HFFc6 (cell line): Measurements from ENCODE around the gene FGGY. TPM values are rescaled to one million over a fixed set of nuclear protein-coding genes. Genes with fewer than 3 reads are reported as not detected.

ENCODE experiments used
- DNase-seq: peaks from one replicate; pipeline ENCODE4 v3.0.0-alpha.2; 2018
- H3K27ac Mint-ChIP-seq: 2 replicates; pipeline ENCODE4 v1.8.0; 2020; ENCODE audit warnings: mild to moderate bottlenecking, mixed read lengths
- H3K27me3 Mint-ChIP-seq: 2 replicates; pipeline ENCODE4 v1.8.0; 2021; ENCODE audit warnings: mild to moderate bottlenecking, moderate library complexity, mixed read lengths; ENCODE audit not compliant: insufficient read depth
- H3K36me3 Mint-ChIP-seq: 2 replicates; pipeline ENCODE4 v1.8.0; 2021; ENCODE audit warnings: low read depth, mixed read lengths
- H3K4me1 Mint-ChIP-seq: 2 replicates; pipeline ENCODE4 v1.8.0; 2020; ENCODE audit warnings: low read depth, mixed read lengths
- H3K4me3 Mint-ChIP-seq: 2 replicates; pipeline ENCODE4 v1.8.0; 2020; ENCODE audit warnings: mild to moderate bottlenecking, moderate library complexity, mixed read lengths
- H3K9me3 Mint-ChIP-seq: 2 replicates; pipeline ENCODE4 v1.8.0; 2020; ENCODE audit warnings: mild to moderate bottlenecking, mixed read lengths
- CTCF ChIP-seq: fragments of 200-600 bp; sonication (generic); IDR thresholded peaks from 2 replicates; pipeline ENCODE4 v1.5.0; 2021; ENCODE audit warnings: antibody characterized with exemption, mild to moderate bottlenecking
- total RNA-seq, 6 experiments: library from RNA; stranded (reverse); fragmentation: NEBNext Ultra II Directional; extraction: Animal tissue kit (Norgen Biotek cat#: 25700); gene quantifications; 2 replicates in 1 of 6; 3 replicates in 5 of 6; pipeline ENCODE4 v1.2.3, GENCODE V29; 2021

FGGY gene
- total RNA-seq, 6 experiments from 2014 or later, result 16.4 to 20.1 (median 18.7) TPM

GRCh38 chr1:59484096-59484495 lies 187.2 kb downstream of the FGGY start:
- peak overlapping the region; percentile 48 for H3K4me3 Mint-ChIP-seq
- peak overlapping the region; percentile 73 for H3K27ac Mint-ChIP-seq
- H3K9me3 Mint-ChIP-seq, result peaks cover 12% of the 10 kb centered on the region
- peaks cover 14% of the 10 kb centered on the region for H3K36me3 Mint-ChIP-seq
- H3K4me1 Mint-ChIP-seq, result peaks cover 66% of the 10 kb centered on the region
- TF ChIP-seq CTCF, result no peak
- peak; percentile 87 for DNase-seq
- no peaks in the 10 kb centered on the region; the same call in 1 of the 2 replicates for H3K27me3 Mint-ChIP-seq

GRCh38 chr1:59485171-59485570 lies 188.3 kb downstream of the FGGY start:
- DNase-seq, result no peak
- Mint-ChIP-seq H3K4me1 (peaks cover 73% of the 10 kb centered on the region), H3K4me3 (no peak overlapping the region), H3K9me3 (peaks cover 12% of the 10 kb centered on the region), H3K27ac (peak overlapping the region; percentile 9; the same call in 1 of the 2 replicates), H3K27me3 (no peaks in the 10 kb centered on the region; the same call in 1 of the 2 replicates), H3K36me3 (peaks cover 23% of the 10 kb centered on the region)
- TF ChIP-seq CTCF, result no peak

GRCh38 chr1:59485949-59486348 lies 189.1 kb downstream of the FGGY start:
- no peak overlapping the region for H3K4me3 Mint-ChIP-seq
- H3K4me1 Mint-ChIP-seq, result peaks cover 80% of the 10 kb centered on the region

GRCh38 chr1:59486615-59487014 lies 189.7 kb downstream of the FGGY start:
- TF ChIP-seq CTCF, result no peak

More at GRCh38 chr1:59485949-59486348, 189.1 kb downstream of the FGGY start:
- Mint-ChIP-seq H3K27me3 (no peaks in the 10 kb centered on the region; the same call in 1 of the 2 replicates), H3K9me3 (peaks cover 12% of the 10 kb centered on the region), H3K36me3 (peaks cover 27% of the 10 kb centered on the region), H3K27ac (peak overlapping the region; percentile 50; the same call in 1 of the 2 replicates)
- no peak for TF ChIP-seq CTCF
- DNase-seq, result no peak

GRCh38 chr1:59487335-59488031 lies 190.6 kb downstream of the FGGY start:
- Mint-ChIP-seq H3K27ac (peak overlapping the region; percentile 91), H3K9me3 (peaks cover 18% of the 10 kb centered on the region), H3K27me3 (no peaks in the 10 kb centered on the region; the same call in 1 of the 2 replicates), H3K36me3 (peaks cover 38% of the 10 kb centered on the region), H3K4me1 (peaks cover 85% of the 10 kb centered on the region), H3K4me3 (peak overlapping the region; percentile 70)
- no peak for TF ChIP-seq CTCF
- DNase-seq, result peak; percentile 74

More at GRCh38 chr1:59486615-59487014, 189.7 kb downstream of the FGGY start:
- peak overlapping the region; percentile 50 for H3K27ac Mint-ChIP-seq
- H3K36me3 Mint-ChIP-seq, result peaks cover 30% of the 10 kb centered on the region
- H3K4me3 Mint-ChIP-seq, result no peak overlapping the region
- H3K4me1 Mint-ChIP-seq, result peaks cover 83% of the 10 kb centered on the region
- no peaks in the 10 kb centered on the region; the same call in 1 of the 2 replicates for H3K27me3 Mint-ChIP-seq
- no peak for DNase-seq
- peaks cover 12% of the 10 kb centered on the region for H3K9me3 Mint-ChIP-seq
